ENCODE measurements around the gene PSMD14.

- no peak for TF ChIP-seq REST (IDR thresholded peaks at IDR 0.05; ENCODE audit: low read depth)
- no peak for TF ChIP-seq CTCF (IDR thresholded peaks at IDR 0.05 in 2 of 3, conservative IDR thresholded peaks at IDR 0.05 in 1 of 3; ENCODE audit: borderline replicate concordance in 1 of 3, insufficient read depth in 1 of 3, low read depth in 2 of 3, low read length in 2 of 3)
- no peak for TF ChIP-seq ZBTB33 (IDR thresholded peaks at IDR 0.05; ENCODE audit: extremely low read depth, insufficient replicate concordance, low read length)
- TF ChIP-seq POLR2A (IDR thresholded peaks at IDR 0.05; ENCODE audit: borderline replicate concordance, extremely low read depth, insufficient read depth, insufficient read length), result no peak
- no peak for TF ChIP-seq MAX (IDR thresholded peaks at IDR 0.05)
- TF ChIP-seq CEBPB (IDR thresholded peaks at IDR 0.05; ENCODE audit: low read depth), result no peak
Measured at GRCh38 chr2:161374446-161374845, 66.2 kb downstream of the PSMD14 start.

Measured in HCT116 (cell line).